ENCODE data around the gene DKK3.

Gene DKK3

GRCh38 chr11:11915625-11916024 lies 92.8 kb downstream of the DKK3 start:
- TF ChIP-seq CTCF (conservative IDR thresholded peaks at IDR 0.05; ENCODE audit: low read depth, low read length), result no peak
- H3K4me3 ChIP-seq (ENCODE audit: low read length), result no peak overlapping the region
- no peak for DNase-seq (ENCODE audit: low read depth)

GRCh38 chr11:11913395-11913794 lies 95.0 kb downstream of the DKK3 start:
- no peak overlapping the region for H3K4me3 ChIP-seq (ENCODE audit: low read length)
- no peak for TF ChIP-seq CTCF (conservative IDR thresholded peaks at IDR 0.05; ENCODE audit: low read depth, low read length)

More at GRCh38 chr11:11913395-11913794, 95.0 kb downstream of the DKK3 start:
- DNase-seq (ENCODE audit: low read depth), result no peak
